Pulmonary artery endothelial cell (primary cell): ENCODE measurements around the gene CUEDC1. TPM values are rescaled to one million over a fixed set of nuclear protein-coding genes. Genes with fewer than 3 reads are reported as not detected.

ENCODE experiments used
- DNase-seq: peaks from one replicate; pipeline ENCODE4 v3.0.0-alpha.2; 2011; ENCODE audit warnings: low read depth, low spot score
- total RNA-seq: library from RNA; depleted of rRNA; stranded (reverse); fragments of >200 nt; gene quantifications from 2 replicates; pipeline ENCODE4 v1.2.3, GENCODE V29; 2014

Gene CUEDC1
- total RNA-seq, 1 donor from 2014 or later = 5.2 TPM

GRCh38 chr17:57915985-57916757 lies 39.0 kb downstream of the CUEDC1 start:
- DNase-seq = no peak

DNA sequence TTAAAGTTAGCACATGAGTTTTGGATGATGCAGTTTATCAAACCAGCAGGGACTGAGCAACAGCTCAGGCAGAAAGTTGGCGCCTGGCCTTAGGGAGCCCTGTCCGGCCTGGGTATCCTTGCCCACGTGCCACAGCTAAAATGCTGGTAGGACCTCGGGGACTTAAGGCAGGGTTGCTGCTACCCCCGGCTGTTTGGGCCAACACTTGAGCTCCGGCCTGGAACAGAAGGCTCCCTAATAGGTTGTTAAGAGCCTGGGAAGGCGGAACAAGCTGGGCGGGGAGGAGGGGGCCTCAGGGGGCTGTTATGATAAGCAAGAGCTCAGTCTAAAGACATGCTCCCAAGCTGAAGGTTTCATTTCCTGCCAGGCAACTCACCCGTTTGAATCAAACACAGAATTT lies 39.7 kb downstream of the CUEDC1 start:
- DNase-seq = no peak

DNA sequence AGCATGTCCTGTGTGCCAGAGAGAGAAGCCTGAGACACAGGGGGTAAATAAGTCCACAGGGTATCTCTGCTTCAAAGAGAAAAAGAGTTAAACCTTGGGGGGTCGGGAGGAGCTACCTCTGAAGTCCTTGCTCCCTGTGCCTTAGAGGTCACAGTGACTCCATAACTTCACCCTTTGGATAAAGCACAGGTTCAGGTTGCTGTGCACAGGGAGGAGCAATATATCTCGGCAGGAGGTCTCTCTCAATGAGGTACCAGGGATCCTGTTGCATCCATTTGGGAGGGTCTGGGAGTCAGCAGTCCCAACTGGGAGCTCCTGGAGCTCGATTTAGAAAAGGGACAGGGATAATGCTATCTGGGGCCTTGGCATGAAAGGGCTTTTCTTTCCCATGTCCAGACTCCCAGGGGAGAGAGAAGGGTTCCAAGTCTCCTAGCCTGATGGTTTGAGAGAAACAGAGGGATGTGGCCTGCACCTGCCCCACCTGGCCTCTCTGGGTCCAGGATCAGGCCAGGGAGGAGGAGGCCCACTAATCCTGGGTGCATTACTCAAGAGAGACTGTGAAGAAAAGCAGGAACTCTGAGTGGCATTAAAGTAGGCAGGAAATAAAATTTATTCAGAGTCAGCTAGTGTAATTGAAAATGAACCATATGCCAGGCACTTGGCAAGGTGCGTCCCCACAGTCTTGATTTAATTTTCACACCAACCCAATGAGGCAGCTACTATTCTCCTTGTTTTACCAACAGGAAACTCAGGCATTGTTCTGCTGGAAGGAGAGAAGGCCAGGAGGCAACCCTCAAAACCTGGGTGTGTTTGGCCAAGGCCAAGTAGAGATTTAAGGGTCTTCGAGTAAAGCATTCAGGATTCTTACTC lies 40.7 kb downstream of the CUEDC1 start:
- no peak for DNase-seq

DNA sequence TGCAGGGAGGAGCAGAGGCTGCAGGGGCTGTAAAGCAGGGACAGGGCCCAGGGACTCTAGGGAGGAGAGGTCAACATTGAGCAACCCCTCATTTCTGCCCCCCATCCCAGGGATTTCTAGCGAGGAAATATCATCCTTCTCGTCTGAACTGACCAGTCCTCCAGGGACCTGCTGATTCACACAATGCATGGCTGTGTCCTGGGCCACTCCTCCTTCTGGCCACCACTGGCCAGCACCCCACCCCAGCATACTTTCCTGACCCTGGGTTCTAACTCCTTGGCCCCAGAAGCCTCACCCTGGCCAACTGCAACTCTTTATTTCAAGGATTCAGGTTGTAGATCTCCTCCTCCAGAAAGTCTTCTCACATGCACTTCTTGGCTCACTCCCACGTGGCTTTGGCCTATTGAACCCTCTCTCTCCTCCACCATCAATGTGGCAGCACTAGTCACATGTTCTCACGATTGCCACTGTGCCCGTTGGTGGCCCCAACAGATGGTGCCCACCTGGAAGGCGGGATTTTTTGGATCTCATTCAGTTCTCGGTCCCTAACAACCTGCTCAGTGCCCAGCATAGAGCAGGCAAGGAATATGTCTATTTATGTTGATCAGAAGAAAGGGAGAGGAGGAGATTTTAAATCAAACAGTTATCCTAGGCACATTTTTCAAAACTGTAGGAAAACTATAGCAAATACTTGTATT lies 41.5 kb downstream of the CUEDC1 start:
- no peak for DNase-seq

DNA sequence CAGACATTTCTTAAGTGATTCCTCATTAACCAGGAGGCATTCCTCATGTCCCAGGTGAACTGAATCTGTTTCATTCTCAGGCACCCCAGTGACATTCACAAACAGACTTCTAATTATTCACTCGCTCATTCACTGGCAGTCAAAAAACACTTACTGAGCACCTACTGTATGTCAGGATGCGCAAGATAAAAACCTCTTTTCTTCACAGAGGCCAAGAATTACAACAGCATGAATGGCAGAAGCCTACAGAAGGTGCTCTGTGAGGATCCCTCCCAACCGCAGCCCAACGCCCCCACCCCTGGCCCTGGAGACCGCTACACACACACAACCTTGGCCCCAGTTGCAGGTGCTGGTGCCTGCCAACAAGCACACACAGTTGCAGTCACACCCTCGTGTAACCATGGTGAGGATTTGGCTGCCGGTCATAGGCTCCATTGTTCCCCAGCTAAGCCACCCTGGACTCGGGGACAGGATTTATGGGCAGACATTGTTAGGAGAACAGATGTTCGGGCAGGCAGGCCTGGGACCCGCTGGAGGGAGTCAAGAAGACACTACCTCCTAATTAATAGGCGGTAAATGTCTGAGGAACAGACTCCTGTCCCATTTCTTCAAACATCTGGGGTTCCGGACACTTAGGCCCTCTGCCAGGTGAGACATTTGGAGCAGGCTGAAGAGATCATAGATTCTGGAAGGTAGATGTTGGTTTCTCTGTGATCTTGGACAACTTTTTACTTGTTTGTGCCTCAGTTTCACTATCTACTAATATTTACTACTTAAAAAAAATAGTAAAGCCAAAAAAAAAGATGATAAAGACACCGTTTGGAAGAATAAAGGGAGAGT lies 43.2 kb downstream of the CUEDC1 start:
- no peak for DNase-seq

DNA sequence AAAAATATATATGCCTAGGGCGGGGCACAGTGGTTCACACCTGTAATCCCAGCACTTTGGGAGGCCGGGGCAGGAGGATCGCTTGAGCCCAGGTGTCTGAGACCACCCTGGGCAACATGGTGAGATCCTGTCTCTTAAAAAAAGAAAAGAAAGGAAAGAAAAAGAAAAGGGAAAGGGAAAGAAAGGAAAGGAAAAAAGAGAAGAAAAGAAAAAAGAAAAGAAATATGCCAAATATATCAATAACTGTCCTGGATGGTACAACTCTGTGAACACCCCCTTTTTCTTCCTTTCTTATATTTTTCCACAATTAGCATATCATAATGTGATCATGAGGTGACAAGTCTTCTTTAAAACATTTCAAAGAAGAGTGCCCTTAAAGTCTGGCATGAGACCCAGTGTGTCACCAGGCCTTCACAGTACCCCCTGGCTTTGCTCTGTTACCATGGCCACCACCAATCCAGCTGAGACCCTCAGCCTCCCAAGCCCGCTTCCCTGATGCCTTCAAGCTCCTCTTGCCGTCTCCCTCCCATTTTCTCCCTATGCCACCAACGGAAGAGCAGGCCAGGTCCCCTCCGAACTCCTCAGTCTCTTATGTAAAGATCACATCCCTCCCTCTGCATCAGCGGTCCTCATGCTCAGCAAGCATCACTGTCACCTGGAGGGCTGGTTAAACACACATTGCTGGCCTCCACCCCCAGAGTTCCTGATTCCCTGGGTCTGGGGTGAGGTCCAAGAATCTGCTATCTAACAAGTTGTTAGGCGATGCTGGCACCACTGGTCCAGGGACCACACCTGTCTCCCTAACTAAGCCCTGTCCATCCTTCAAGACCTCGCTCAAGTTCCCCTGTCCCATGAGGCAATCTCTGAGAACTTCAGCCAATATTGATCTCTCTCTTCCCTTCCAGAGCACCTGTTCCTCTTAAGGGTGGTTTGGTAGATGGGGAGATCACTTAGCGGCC lies 44.5 kb downstream of the CUEDC1 start:
- DNase-seq = no peak

GRCh38 chr17:57909551-57909950 lies 45.7 kb downstream of the CUEDC1 start:
- no peak for DNase-seq

DNA sequence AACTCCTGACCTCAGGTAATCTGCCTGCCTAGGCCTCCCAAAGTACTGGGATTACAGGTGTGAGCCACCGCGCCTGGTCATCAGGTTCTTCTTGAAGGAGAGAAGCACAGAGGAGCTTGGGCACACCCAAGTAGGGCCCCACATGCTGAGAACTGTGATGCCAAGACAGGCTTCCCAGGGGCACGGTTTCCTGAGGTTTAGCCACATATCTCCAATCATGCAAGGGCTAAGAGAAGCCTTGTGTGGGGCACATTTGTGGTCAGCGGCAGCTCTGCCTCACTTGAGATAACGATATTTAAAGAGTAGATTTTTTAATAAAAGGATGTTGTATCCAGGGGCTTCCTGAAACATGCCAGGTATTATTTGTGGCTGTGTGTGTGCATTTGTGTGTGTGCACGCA lies 46.9 kb downstream of the CUEDC1 start:
- DNase-seq = no peak

GRCh38 chr17:57906910-57907309 lies 48.3 kb downstream of the CUEDC1 start:
- no peak for DNase-seq

DNA sequence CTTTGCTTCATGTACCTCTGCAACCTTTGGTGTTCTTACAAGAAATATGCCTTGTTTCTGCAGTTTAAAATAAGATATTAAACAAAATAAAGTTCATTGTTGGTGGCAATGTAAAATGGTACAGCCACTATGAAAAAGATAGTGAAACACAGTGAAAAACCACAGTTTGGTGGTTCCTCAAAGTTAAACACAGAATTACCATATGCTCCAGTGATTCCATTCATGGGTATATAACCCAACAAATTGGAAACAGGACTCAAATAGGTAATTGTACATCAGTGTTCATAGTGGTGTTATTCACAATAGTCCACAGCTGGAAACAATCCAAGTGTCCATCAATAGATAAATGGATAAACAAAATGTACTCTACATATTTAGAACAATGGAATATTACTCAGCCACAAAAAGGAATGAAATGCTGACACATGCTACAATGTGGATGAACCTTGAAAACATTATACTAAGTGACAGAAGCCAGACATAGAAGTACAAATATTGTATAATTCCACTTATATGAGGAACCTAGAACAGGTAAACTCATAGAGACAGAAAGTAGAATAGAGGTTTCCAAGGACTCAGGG lies 49.2 kb downstream of the CUEDC1 start:
- DNase-seq = no peak

GRCh38 chr17:57903961-57904360 lies 51.3 kb downstream of the CUEDC1 start:
- no peak for DNase-seq

DNA sequence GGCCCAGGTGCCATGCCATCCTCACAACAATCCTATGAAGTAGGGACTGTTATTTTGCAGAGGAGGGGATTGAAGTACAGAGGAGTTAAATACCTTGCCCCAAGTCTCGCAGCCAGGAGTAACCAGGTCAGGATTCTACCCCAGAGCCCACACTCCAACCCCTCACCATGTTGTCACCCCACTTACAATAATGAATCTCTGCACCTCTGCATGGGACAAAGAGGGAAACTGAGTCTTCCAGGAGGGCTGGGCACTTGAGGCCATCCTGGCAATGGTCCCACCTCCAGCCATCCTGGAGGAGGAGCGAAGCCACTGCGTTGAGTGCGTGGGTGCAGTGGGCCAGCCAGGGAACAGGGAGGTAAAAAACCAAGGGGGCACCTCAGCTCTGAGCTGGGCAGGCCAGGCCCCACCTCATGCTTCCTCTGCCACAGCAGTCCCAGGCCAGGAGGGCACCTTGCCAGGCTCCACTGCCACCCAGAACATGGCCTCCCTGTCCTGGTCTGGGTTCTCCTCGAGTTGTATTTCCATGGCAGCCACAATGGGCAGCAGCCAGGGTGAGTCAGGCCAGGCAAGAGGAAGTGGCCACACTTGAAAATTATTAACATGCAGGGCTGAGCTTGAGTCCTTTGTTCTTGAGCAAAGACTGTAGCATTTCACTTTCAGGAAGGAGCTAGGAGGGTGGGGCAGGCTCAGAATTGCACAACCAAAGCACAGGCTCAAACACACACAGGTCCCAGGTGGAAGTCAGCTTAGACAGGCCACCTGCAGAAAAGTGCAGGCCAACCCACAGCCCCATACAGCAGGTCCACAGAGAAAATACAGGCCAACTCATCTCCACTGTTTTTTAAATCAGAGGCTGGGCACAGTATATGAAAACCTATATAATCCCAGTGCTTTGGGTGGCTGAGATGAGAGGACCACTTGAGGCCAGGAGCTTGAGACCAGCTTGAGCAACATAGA lies 52.1 kb downstream of the CUEDC1 start:
- DNase-seq = peak; percentile 58

DNA sequence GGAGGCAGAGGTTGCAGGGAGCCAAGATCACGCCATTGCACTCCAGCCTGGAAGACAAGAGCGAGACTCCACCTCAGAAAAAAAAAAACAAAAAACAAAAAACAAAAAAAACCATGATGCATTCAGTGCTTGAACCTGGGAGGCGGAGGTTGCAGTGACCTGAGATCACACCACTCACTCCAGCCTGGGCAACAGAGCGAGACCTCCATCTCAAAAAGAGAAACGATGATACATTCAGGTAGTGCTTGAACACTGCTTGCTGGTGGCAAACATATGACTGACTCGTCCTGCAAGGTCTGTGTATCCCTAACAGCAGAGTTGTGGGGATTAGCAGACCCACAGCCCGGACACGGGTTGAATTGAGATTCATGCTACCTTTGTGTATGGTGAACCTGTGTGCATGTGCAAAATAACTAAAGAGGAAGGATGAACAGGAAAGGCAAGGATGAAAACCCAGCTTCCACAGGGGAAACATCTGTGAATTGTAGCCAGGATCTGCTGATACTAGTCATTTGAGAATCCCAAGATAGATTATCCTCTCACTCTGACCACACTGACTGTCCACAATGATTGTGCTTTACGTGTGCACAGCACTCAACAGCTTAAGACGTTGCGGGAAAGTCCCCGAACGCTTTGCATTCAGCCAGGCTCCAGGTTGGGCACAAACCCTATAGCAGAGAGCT lies 53.0 kb downstream of the CUEDC1 start:
- no peak for DNase-seq

DNA sequence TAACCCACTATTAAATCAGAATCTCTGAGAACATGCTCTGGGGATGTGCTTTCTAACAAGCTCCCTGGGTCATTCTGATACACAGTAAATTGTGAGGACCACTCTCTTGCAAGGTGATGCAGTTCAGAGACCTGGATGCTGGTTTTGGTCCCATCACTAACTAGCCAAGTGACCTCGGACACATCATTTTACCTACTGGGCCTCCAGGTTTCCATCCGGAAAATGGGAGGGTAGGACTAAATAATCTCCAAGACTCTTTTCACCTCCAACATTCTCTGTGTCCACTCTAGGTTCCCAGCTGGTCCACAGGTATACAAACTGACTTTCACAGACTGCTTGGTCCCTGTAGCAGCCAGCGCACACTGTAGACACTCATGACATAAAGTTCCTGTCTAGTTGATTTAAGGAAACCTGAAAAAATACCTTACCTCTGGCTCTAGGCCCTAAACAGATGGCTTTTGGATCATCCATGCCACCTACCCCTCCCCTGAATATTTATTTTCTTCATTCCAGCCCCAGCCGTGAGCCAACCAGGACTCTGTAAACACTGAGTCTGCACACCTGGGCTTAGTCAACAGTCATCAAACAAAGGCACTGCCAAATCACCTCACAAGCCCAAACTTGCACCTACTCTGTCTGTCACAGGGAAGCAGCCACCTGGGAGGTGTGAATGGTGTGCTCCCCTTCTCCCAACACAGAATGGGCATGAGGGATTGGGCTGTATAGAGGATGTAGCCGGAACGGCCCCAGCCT lies 54.0 kb downstream of the CUEDC1 start:
- DNase-seq = no peak

DNA sequence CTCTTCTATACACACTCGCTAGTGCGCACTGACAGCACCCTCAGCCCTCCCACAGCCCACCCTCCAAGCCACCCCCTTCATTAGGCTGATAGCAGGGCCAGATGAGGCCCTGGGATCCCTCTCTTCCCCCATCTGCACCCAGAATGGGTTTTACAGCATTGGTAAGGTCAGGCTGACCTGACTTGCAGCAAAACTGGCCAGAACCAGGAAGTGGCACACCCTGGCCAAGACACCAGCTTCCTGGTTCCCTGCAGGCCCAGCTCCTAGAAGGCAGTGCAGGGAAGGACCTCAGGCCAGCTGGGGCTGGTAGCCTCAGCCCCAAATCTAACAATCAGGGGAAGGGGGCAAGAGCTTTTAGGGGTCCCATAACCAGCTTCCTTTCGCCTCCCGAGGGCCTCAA lies 55.4 kb downstream of the CUEDC1 start:
- no peak for DNase-seq

GRCh38 chr17:57899391-57899790 lies 55.8 kb downstream of the CUEDC1 start:
- no peak for DNase-seq
